ENCODE measurements around the gene EFCAB11.

EFCAB11 gene

GRCh38 chr14:89787525-89787924 lies 167.0 kb downstream of the EFCAB11 start:
- ChIA-PET POLR2A (no interaction called here), CTCF (interaction anchor here (1.4 kb wide), 1 partner anchor 12 kb away, joined by 3 read pairs; no protein-coding TSS in a partner anchor)
- no peak overlapping the region for H3K4me3 ChIP-seq (ENCODE audit: low read depth, low read length)
- TF ChIP-seq, protein P1, sequence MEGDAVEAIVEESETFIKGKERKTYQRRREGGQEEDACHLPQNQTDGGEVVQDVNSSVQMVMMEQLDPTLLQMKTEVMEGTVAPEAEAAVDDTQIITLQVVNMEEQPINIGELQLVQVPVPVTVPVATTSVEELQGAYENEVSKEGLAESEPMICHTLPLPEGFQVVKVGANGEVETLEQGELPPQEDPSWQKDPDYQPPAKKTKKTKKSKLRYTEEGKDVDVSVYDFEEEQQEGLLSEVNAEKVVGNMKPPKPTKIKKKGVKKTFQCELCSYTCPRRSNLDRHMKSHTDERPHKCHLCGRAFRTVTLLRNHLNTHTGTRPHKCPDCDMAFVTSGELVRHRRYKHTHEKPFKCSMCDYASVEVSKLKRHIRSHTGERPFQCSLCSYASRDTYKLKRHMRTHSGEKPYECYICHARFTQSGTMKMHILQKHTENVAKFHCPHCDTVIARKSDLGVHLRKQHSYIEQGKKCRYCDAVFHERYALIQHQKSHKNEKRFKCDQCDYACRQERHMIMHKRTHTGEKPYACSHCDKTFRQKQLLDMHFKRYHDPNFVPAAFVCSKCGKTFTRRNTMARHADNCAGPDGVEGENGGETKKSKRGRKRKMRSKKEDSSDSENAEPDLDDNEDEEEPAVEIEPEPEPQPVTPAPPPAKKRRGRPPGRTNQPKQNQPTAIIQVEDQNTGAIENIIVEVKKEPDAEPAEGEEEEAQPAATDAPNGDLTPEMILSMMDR (IDR thresholded peaks at IDR 0.05; ENCODE audit: insufficient read depth, low read length, missing control alignments) = no peak
- DNase-seq (ENCODE audit: low read depth, low spot score) = no peak

DNA sequence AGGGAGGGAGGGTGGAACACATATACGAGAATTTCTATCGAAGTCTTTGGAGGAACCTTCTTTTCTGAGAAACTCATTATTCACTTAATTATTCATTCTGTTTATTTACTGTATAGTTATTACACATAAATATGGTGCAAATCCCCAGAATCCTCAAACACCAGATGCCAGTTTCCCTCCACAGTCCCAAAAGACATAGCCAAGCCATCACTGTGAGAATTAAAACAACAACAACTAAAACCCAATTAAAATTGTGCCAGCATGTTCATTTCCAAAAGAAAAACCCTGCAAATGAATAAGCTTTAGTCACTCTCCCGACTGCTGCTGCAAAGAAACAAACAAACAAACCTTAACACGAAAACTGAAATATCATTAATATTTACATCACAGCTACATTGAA lies 173.5 kb downstream of the EFCAB11 start:
- CTCF ChIA-PET = no interaction called here
- DNase-seq (ENCODE audit: low read depth, low spot score) = no peak
- POLR2A ChIA-PET = no interaction called here
- TF ChIP-seq, protein P1 (IDR thresholded peaks at IDR 0.05; ENCODE audit: insufficient read depth, low read length, missing control alignments) = no peak
- no peak overlapping the region for H3K4me3 ChIP-seq (ENCODE audit: low read depth, low read length)

DNA sequence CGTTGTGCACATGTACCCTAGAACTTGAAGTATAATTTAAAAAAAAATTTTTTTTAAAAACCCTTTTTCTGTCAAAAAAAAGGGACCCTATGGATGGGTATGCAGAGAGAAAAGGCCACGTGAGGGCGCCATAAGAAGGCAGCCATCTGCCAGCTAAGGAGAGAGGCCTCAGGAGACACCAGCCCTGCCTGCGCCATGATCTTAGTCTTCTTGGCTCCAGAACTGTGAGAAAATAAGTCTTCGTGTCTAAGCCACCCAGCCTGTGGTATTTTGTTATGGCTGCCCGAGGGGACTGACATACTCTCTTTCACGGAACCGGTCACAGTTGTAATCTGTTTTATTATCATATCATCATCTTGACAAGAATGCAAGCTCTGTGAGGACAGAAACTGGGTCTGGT lies 174.8 kb downstream of the EFCAB11 start:
- TF ChIP-seq, protein P1 (IDR thresholded peaks at IDR 0.05; ENCODE audit: insufficient read depth, low read length, missing control alignments) = no peak
- CTCF ChIA-PET = no interaction called here
- POLR2A ChIA-PET = interaction anchor here (0.6 kb wide), 1 partner anchor 91 kb away, joined by 3 read pairs; no protein-coding TSS in a partner anchor
- H3K4me3 ChIP-seq (ENCODE audit: low read depth, low read length) = no peak overlapping the region
- DNase-seq (ENCODE audit: low read depth, low spot score) = no peak

DNA sequence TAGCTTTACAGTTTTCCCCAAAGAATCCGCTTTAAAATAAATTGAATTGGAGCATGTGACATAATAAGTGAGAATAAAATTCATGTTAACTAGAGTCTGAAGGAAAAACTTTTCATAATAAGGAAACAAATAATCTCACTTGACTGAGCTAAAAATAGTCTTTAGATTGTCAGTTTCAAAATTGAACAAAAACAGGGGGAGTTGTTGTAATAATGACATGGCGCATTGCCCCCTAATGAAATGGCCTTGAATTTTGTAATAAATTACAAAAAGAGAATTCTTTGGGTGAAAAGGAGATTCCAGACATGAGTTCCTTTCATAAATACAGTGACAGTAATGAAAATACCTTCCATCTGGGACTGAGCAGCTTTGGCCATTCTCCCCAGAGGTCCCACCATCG lies 178.6 kb downstream of the EFCAB11 start:
- no peak overlapping the region for H3K4me3 ChIP-seq (ENCODE audit: low read depth, low read length)
- no peak for DNase-seq (ENCODE audit: low read depth, low spot score)
- TF ChIP-seq, protein P1 (IDR thresholded peaks at IDR 0.05; ENCODE audit: insufficient read depth, low read length, missing control alignments) = no peak
- POLR2A ChIA-PET = no interaction called here
- CTCF ChIA-PET = interaction anchor here (0.8 to 2.0 kb wide), 4 partner anchors 9 to 139 kb away, joined by 3 to 8 read pairs (median 3); no protein-coding TSS in a partner anchor

- TF ChIP-seq, protein P1 (IDR thresholded peaks at IDR 0.05; ENCODE audit: insufficient read depth, low read length, missing control alignments) = no peak
- H3K4me3 ChIP-seq (ENCODE audit: low read depth, low read length) = no peak overlapping the region
- no peak for DNase-seq (ENCODE audit: low read depth, low spot score)
- ChIA-PET CTCF (interaction anchor here (1.1 to 2.0 kb wide), 2 partner anchors 9 to 10 kb away, joined by 3 to 8 read pairs; no protein-coding TSS in a partner anchor), POLR2A (no interaction called here)
These were observed 179.4 kb downstream of the EFCAB11 start for GRCh38 chr14:89775151-89775550.

GRCh38 chr14:89773644-89774316 lies 180.8 kb downstream of the EFCAB11 start:
- ChIA-PET CTCF (interaction anchor here (0.9 kb wide), 1 partner anchor 141 kb away, joined by 3 read pairs; no protein-coding TSS in a partner anchor), POLR2A (no interaction called here)
- TF ChIP-seq, protein P1 (IDR thresholded peaks at IDR 0.05; ENCODE audit: insufficient read depth, low read length, missing control alignments) = no peak
- no peak overlapping the region for H3K4me3 ChIP-seq (ENCODE audit: low read depth, low read length)
- DNase-seq (ENCODE audit: low read depth, low spot score) = no peak
